ENCODE data around the gene ASB10.

ASB10 gene

GRCh38 chr7:151187409-151188251, 580 bp upstream of the ASB10 start:
- no peak for DNase-seq
- Histone ChIP-seq H3K36me3 (ENCODE audit: control insufficient read depth, insufficient read depth, low read length) (no peaks in the 10 kb centered on the region), H3K27me3 (ENCODE audit: insufficient read depth, low read length, poor library complexity) (no peaks in the 10 kb centered on the region)

GRCh38 chr7:151185762-151186639, 1.0 kb downstream of the ASB10 start:
- Histone ChIP-seq H2BK5ac (ENCODE audit: low read length) (no peak overlapping the region), H3K79me2 (ENCODE audit: control insufficient read depth, insufficient read depth, low read length) (no peaks in the 10 kb centered on the region), H2BK120ac (ENCODE audit: low read depth, low read length) (no peak overlapping the region), H3K18ac (ENCODE audit: low read length) (no peak overlapping the region), H3K56ac (ENCODE audit: low read length) (no peak overlapping the region), H3K79me1 (ENCODE audit: low read length) (no peaks in the 10 kb centered on the region), H3K9ac (ENCODE audit: low read length) (no peak overlapping the region), H4K8ac (ENCODE audit: low read depth, low read length) (no peak overlapping the region), H3K4me2 (ENCODE audit: low read length) (no peak overlapping the region), H3K27me3 (ENCODE audit: insufficient read depth, low read length, poor library complexity) (no peaks in the 10 kb centered on the region), H3K23ac (ENCODE audit: low read length) (no peak overlapping the region), H2BK15ac (replicated peaks; ENCODE audit: low read depth) (no peak overlapping the region), H3K27ac (ENCODE audit: low read depth, low read length) (no peak overlapping the region), H4K5ac (ENCODE audit: low read length) (no peak overlapping the region), H3K36me3 (ENCODE audit: control insufficient read depth, insufficient read depth, low read length) (no peaks in the 10 kb centered on the region), H2AK5ac (ENCODE audit: low read length) (no peak overlapping the region), H3K4ac (ENCODE audit: low read depth, low read length) (no peak overlapping the region), H3K4me3 (ENCODE audit: low read length) (no peak overlapping the region), H3K4me1 (ENCODE audit: control insufficient read depth, low read depth, low read length) (no peaks in the 10 kb centered on the region)
- no peak for DNase-seq
- no CpG with 5 or more reads among the region's 16 CpGs for WGBS (ENCODE audit: extremely low coverage, insufficient coverage, low lambda C conversion rate)

More at GRCh38 chr7:151187409-151188251, 580 bp upstream of the ASB10 start:
- Histone ChIP-seq H3K9ac (ENCODE audit: low read length) (no peak overlapping the region), H3K4ac (ENCODE audit: low read depth, low read length) (no peak overlapping the region), H3K79me1 (ENCODE audit: low read length) (no peaks in the 10 kb centered on the region), H2AK5ac (ENCODE audit: low read length) (no peak overlapping the region), H2BK5ac (ENCODE audit: low read length) (no peak overlapping the region), H3K23ac (ENCODE audit: low read length) (no peak overlapping the region), H2BK120ac (ENCODE audit: low read depth, low read length) (no peak overlapping the region), H4K5ac (ENCODE audit: low read length) (no peak overlapping the region), H3K4me3 (ENCODE audit: low read length) (no peak overlapping the region), H3K18ac (ENCODE audit: low read length) (no peak overlapping the region), H2BK15ac (replicated peaks; ENCODE audit: low read depth) (no peak overlapping the region), H3K4me2 (ENCODE audit: low read length) (no peak overlapping the region), H3K27ac (ENCODE audit: low read depth, low read length) (no peak overlapping the region), H3K79me2 (ENCODE audit: control insufficient read depth, insufficient read depth, low read length) (no peaks in the 10 kb centered on the region), H3K56ac (ENCODE audit: low read length) (no peak overlapping the region), H4K8ac (ENCODE audit: low read depth, low read length) (no peak overlapping the region), H3K4me1 (ENCODE audit: control insufficient read depth, low read depth, low read length) (no peaks in the 10 kb centered on the region)
- no CpG with 5 or more reads among the region's 22 CpGs for WGBS (ENCODE audit: extremely low coverage, insufficient coverage, low lambda C conversion rate)

GRCh38 chr7:151181011-151181431, 6.0 kb downstream of the ASB10 start:
- no peaks in the 10 kb centered on the region for H3K4me1 ChIP-seq (ENCODE audit: control insufficient read depth, low read depth, low read length)
- no peak overlapping the region for H3K4me3 ChIP-seq (ENCODE audit: low read length)
- H3K18ac ChIP-seq (ENCODE audit: low read length): no peak overlapping the region
- H2BK5ac ChIP-seq (ENCODE audit: low read length): no peak overlapping the region
- H2BK15ac ChIP-seq (replicated peaks; ENCODE audit: low read depth): no peak overlapping the region
- H3K27me3 ChIP-seq (ENCODE audit: insufficient read depth, low read length, poor library complexity): no peaks in the 10 kb centered on the region
- no CpG with 5 or more reads among the region's 22 CpGs for WGBS (ENCODE audit: extremely low coverage, insufficient coverage, low lambda C conversion rate)
- no peak overlapping the region for H3K23ac ChIP-seq (ENCODE audit: low read length)
- no peak overlapping the region for H3K27ac ChIP-seq (ENCODE audit: low read depth, low read length)
- no peak overlapping the region for H4K5ac ChIP-seq (ENCODE audit: low read length)
- no peak overlapping the region for H3K56ac ChIP-seq (ENCODE audit: low read length)
- no peaks in the 10 kb centered on the region for H3K79me2 ChIP-seq (ENCODE audit: control insufficient read depth, insufficient read depth, low read length)
- no peak overlapping the region for H3K4me2 ChIP-seq (ENCODE audit: low read length)
- H3K79me1 ChIP-seq (ENCODE audit: low read length): no peaks in the 10 kb centered on the region
- no peak overlapping the region for H3K4ac ChIP-seq (ENCODE audit: low read depth, low read length)
- no peak for DNase-seq
- H4K8ac ChIP-seq (ENCODE audit: low read depth, low read length): no peak overlapping the region
- H3K9ac ChIP-seq (ENCODE audit: low read length): no peak overlapping the region
- H3K36me3 ChIP-seq (ENCODE audit: control insufficient read depth, insufficient read depth, low read length): no peaks in the 10 kb centered on the region
- no peak overlapping the region for H2BK120ac ChIP-seq (ENCODE audit: low read depth, low read length)
- no peak overlapping the region for H2AK5ac ChIP-seq (ENCODE audit: low read length)

- Histone ChIP-seq H3K4me1 (ENCODE audit: control insufficient read depth, low read depth, low read length) (no peaks in the 10 kb centered on the region), H3K4ac (ENCODE audit: low read depth, low read length) (no peak overlapping the region), H3K27me3 (ENCODE audit: insufficient read depth, low read length, poor library complexity) (no peaks in the 10 kb centered on the region), H3K4me3 (ENCODE audit: low read length) (no peak overlapping the region), H3K27ac (ENCODE audit: low read depth, low read length) (no peak overlapping the region), H3K79me1 (ENCODE audit: low read length) (no peaks in the 10 kb centered on the region), H2BK120ac (ENCODE audit: low read depth, low read length) (no peak overlapping the region), H2BK15ac (replicated peaks; ENCODE audit: low read depth) (no peak overlapping the region), H3K18ac (ENCODE audit: low read length) (no peak overlapping the region), H3K4me2 (ENCODE audit: low read length) (no peak overlapping the region), H2AK5ac (ENCODE audit: low read length) (no peak overlapping the region), H3K79me2 (ENCODE audit: control insufficient read depth, insufficient read depth, low read length) (no peaks in the 10 kb centered on the region), H4K5ac (ENCODE audit: low read length) (no peak overlapping the region), H3K23ac (ENCODE audit: low read length) (no peak overlapping the region), H3K36me3 (ENCODE audit: control insufficient read depth, insufficient read depth, low read length) (no peaks in the 10 kb centered on the region), H2BK5ac (ENCODE audit: low read length) (no peak overlapping the region), H3K56ac (ENCODE audit: low read length) (no peak overlapping the region), H3K9ac (ENCODE audit: low read length) (no peak overlapping the region), H4K8ac (ENCODE audit: low read depth, low read length) (no peak overlapping the region)
- no peak for DNase-seq
- no CpG with 5 or more reads among the region's 4 CpGs for WGBS (ENCODE audit: extremely low coverage, insufficient coverage, low lambda C conversion rate)
Observed at GRCh38 chr7:151179946-151180345, 7.1 kb downstream of the ASB10 start.

- Histone ChIP-seq H3K9ac (ENCODE audit: low read length) (no peak overlapping the region), H2BK15ac (replicated peaks; ENCODE audit: low read depth) (no peak overlapping the region), H3K79me2 (ENCODE audit: control insufficient read depth, insufficient read depth, low read length) (no peaks in the 10 kb centered on the region), H2BK5ac (ENCODE audit: low read length) (no peak overlapping the region), H3K56ac (ENCODE audit: low read length) (no peak overlapping the region), H4K5ac (ENCODE audit: low read length) (no peak overlapping the region), H3K4me1 (ENCODE audit: control insufficient read depth, low read depth, low read length) (no peaks in the 10 kb centered on the region), H3K4me2 (ENCODE audit: low read length) (no peak overlapping the region), H2AK5ac (ENCODE audit: low read length) (no peak overlapping the region), H3K79me1 (ENCODE audit: low read length) (no peaks in the 10 kb centered on the region), H3K4ac (ENCODE audit: low read depth, low read length) (no peak overlapping the region), H3K27ac (ENCODE audit: low read depth, low read length) (no peak overlapping the region), H4K8ac (ENCODE audit: low read depth, low read length) (no peak overlapping the region), H3K27me3 (ENCODE audit: insufficient read depth, low read length, poor library complexity) (no peaks in the 10 kb centered on the region), H3K23ac (ENCODE audit: low read length) (no peak overlapping the region), H3K4me3 (ENCODE audit: low read length) (no peak overlapping the region), H3K18ac (ENCODE audit: low read length) (no peak overlapping the region), H3K36me3 (ENCODE audit: control insufficient read depth, insufficient read depth, low read length) (no peaks in the 10 kb centered on the region), H2BK120ac (ENCODE audit: low read depth, low read length) (no peak overlapping the region)
- WGBS (ENCODE audit: extremely low coverage, insufficient coverage, low lambda C conversion rate): no CpG with 5 or more reads among the region's 8 CpGs
- DNase-seq: no peak
Observed at GRCh38 chr7:151179287-151179860, 7.7 kb downstream of the ASB10 start.

All from mesendoderm (in vitro differentiated cells).